Stimulated activated CD8-positive, alpha-beta memory T cell treated with anti-CD3 and anti-CD28 coated beads, Interleukin-4, amount 100 ng/mL, for 24 hours (primary cell): ENCODE results near the gene KSR1.
"Not testable (repeated sequence)": the region's sequence is repeated elsewhere in the genome, so short reads cannot be mapped to it uniquely, and the experiment has no call there.

ENCODE experiments used
- DNase-seq: peaks from one replicate; pipeline ENCODE4 v3.0.0-alpha.2; 2020; ENCODE audit warnings: low read depth

Gene KSR1

GRCh38 chr17:27454089-27454488 is 2.2 kb upstream of the KSR1 start:
- DNase-seq, result no peak

- no peak for DNase-seq
These were observed 873 bp upstream of the KSR1 start for GRCh38 chr17:27455236-27455913.

GRCh38 chr17:27456681-27457359 is 572 bp downstream of the KSR1 start:
- DNase-seq, result no peak

- DNase-seq, result no peak
These were observed 1.1 kb downstream of the KSR1 start for GRCh38 chr17:27457360-27457715.

- DNase-seq, result no peak
These were observed 1.7 kb downstream of the KSR1 start for GRCh38 chr17:27457731-27458523.

GRCh38 chr17:27458524-27458908 is 2.3 kb downstream of the KSR1 start:
- DNase-seq, result no peak

GRCh38 chr17:27459433-27459832 is 3.2 kb downstream of the KSR1 start:
- no peak for DNase-seq

- no peak for DNase-seq
These were observed 4.0 kb downstream of the KSR1 start for GRCh38 chr17:27460196-27460725.

GRCh38 chr17:27461192-27461859 is 5.1 kb downstream of the KSR1 start:
- no peak for DNase-seq

- DNase-seq, result no peak
These were observed 5.9 kb downstream of the KSR1 start for GRCh38 chr17:27462149-27462548.

GRCh38 chr17:27462714-27463113 is 6.5 kb downstream of the KSR1 start:
- DNase-seq, result no peak

- DNase-seq, result no peak
These were observed 7.0 kb downstream of the KSR1 start for GRCh38 chr17:27463235-27463677.

- DNase-seq, result not testable (repeated sequence)
These were observed 7.8 kb downstream of the KSR1 start for GRCh38 chr17:27464019-27464418.

- no peak for DNase-seq
These were observed 8.2 kb downstream of the KSR1 start for GRCh38 chr17:27464431-27464830.

- DNase-seq, result not testable (repeated sequence)
These were observed 9.6 kb downstream of the KSR1 start for GRCh38 chr17:27465875-27466274.

- DNase-seq, result no peak
These were observed 10.1 kb downstream of the KSR1 start for GRCh38 chr17:27466376-27466742.

GRCh38 chr17:27466743-27467375 is 10.6 kb downstream of the KSR1 start:
- DNase-seq, result no peak

- no peak for DNase-seq
These were observed 13.0 kb downstream of the KSR1 start for GRCh38 chr17:27469256-27469655.

- DNase-seq, result peak; percentile 71
These were observed 15.3 kb downstream of the KSR1 start for GRCh38 chr17:27471321-27472269.

- no peak for DNase-seq
These were observed 17.0 kb downstream of the KSR1 start for GRCh38 chr17:27473190-27473747.
